ENCODE measurements around the gene CPLANE1.

DNA sequence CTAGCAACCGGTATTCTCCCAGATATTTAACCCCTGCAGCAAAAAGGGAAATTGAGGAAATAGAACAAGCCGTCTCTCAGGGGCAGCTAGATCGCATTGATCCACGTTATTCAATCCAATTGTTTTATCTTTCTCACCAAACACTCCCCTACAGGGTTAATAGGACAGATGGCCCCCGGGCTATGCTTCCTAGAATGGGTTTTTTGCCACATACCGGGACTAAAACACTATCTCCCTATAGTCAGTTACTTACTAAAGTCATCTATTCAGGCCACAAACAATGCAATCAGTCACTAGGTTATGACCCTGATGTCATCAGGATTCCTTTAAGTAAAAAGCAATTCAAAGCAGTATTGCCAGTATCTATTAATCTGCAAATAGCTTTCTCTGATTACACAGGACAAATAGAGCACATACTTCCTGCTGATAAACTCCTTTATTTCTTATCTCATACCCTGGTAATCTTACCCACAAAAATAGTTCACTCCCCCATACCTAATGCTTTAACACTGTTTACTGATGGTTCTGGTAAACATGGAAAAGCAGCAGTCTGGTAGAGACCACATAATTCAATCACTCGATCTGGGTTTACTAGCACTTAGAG lies 159.0 kb downstream of the CPLANE1 start:
- no peak for TF ChIP-seq TAF1 (IDR thresholded peaks at IDR 0.05; ENCODE audit: borderline replicate concordance, insufficient read depth, low read length)
- no peak for TF ChIP-seq POLR2AphosphoS5 (IDR thresholded peaks at IDR 0.05; ENCODE audit: low read depth, low read length)

Data from PFSK-1 (cell line).